Sciatic nerve (tissue), 2 donors: ENCODE data around the gene CRADD. TPM values are rescaled to one million over a fixed set of nuclear protein-coding genes. Genes with fewer than 3 reads are reported as not detected.
A peak's percentile ranks its signal among the peaks of the same experiment; 100 is the strongest.

ENCODE experiments used
- ATAC-seq: fragments of 200-7000 bp; cut with Tn5 transposase; one replicate; pipeline ENCODE4 v1.9.1; 2020; ENCODE audit warnings: mild to moderate bottlenecking, moderate library complexity
- DNase-seq: peaks from one replicate; pipeline ENCODE4 v3.0.0-alpha.2; 2020; ENCODE audit warnings: low spot score
- intact Hi-C: fragments of 100-400 bp; cut with DNase I; formaldehyde crosslinking; loops from one replicate; pipeline ENCODE4 v1.14.2; 2022
- total RNA-seq: library from RNA; stranded (reverse); fragmentation: NEBNext Ultra II Directional; extraction: Animal tissue kit (Norgen Biotek cat#: 25700); gene quantifications from one replicate; pipeline ENCODE4 v1.2.1, GENCODE V29; 2021
- donor health status: DM: no; HTN: no; CAD: no.
- donor health status: DM: no; HTN: no; CAD: no.

CRADD gene
- total RNA-seq, 1 donor from 2014 or later, result 20.6 TPM

- no peak for ATAC-seq
- intact Hi-C loops, result no loop called here
- DNase-seq, result no peak
Observed at GRCh38 chr12:93823616-93824391, 146.6 kb downstream of the CRADD start.

- intact Hi-C loops, result no loop called here
- ATAC-seq (no peak), DNase-seq (no peak)
Observed at GRCh38 chr12:93824514-93825500, 147.6 kb downstream of the CRADD start.

GRCh38 chr12:93825501-93825888, 148.3 kb downstream of the CRADD start:
- intact Hi-C loops, result no loop called here
- ATAC-seq (peak; percentile 42), DNase-seq (no peak)

- ATAC-seq (peak; percentile 65), DNase-seq (no peak)
- intact Hi-C loops, result no loop called here
Observed at GRCh38 chr12:93825931-93826555, 148.9 kb downstream of the CRADD start.

- intact Hi-C loops, result no loop called here
- DNase-seq (no peak), ATAC-seq (no peak)
Observed at GRCh38 chr12:93827179-93827578, 150.0 kb downstream of the CRADD start.

DNA sequence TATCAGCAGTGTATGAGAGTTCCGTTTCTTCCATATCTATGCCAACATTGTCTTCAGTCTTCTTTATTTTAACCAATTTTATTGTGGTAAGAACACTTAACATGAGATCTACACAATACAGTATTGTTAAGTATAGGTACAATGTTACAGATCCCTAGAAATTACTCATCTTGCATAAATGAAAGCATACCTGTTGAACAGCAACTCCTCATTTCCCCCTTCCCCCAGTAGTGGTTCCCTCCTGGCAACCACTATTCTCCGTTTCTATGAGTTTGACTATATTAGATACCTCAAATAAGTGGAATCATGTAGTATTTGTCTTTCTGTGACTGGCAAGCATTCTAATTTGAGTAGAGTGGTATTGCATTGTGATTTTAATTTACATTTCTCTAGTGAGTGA, 150.5 kb downstream of the CRADD start:
- intact Hi-C loops, result no loop called here
- no peak for DNase-seq
- no peak for ATAC-seq

GRCh38 chr12:93829016-93829415, 151.8 kb downstream of the CRADD start:
- no peak for DNase-seq
- peak; percentile 68 for ATAC-seq
- intact Hi-C loops, result no loop called here

DNA sequence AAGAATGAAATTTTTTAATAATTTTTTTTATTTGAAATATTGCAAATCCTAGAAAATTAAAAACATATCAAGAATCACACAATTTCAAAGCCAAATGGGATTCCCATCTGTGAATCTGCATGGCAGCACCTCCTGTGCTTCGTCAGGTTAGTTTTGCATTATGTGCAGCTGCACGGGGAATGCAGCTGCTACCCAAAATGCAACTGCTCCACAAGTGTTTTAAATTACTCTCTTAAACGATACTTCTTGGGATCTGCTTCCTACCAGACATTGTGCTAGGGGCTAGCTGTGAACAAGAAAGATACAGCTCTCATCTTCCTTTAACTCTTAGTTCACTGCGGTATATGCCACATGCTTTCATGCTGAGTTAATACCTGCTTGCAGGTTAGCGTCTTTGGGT, 154.2 kb downstream of the CRADD start:
- no peak for ATAC-seq
- intact Hi-C loops, result no loop called here
- DNase-seq, result no peak

DNA sequence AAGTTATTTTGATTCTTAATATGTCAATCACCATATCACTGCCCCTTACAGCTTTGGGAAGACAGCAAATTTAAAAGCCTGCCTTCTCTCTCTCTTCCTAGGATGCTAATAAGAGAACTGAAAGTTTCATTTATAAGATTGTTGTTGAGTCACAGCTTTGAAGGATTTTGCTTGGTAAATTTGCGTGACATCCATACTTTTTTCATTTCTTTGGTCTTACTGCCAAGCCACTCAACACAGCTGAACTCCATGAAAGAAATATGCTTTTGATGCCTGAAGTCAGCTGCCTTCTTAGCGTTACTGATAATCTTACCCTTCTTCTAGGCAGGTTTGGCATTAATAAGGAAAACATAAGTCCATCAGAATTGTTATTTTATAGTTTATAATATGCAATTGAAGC, 155.0 kb downstream of the CRADD start:
- ATAC-seq, result no peak
- intact Hi-C loops, result no loop called here
- DNase-seq, result no peak

DNA sequence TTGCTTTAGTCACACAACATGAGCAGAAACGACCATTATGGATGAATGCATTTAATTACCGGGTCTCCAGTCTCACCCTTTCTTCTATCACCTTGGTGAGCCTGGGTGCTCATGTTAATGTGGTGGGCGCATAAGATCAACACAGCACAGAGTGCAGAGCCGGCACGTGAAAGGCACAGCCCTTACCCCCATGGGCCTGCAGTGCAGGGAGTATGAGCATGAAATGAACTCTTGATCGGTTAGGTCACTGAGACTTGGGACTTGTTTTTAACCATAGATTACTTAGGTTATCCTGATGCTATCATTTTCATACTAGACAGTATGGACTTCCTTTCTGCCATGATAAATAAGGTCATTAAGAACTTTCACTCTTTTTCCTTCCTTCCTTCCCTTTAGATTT, 156.8 kb downstream of the CRADD start:
- ATAC-seq (no peak), DNase-seq (no peak)
- intact Hi-C loops, result no loop called here

DNA sequence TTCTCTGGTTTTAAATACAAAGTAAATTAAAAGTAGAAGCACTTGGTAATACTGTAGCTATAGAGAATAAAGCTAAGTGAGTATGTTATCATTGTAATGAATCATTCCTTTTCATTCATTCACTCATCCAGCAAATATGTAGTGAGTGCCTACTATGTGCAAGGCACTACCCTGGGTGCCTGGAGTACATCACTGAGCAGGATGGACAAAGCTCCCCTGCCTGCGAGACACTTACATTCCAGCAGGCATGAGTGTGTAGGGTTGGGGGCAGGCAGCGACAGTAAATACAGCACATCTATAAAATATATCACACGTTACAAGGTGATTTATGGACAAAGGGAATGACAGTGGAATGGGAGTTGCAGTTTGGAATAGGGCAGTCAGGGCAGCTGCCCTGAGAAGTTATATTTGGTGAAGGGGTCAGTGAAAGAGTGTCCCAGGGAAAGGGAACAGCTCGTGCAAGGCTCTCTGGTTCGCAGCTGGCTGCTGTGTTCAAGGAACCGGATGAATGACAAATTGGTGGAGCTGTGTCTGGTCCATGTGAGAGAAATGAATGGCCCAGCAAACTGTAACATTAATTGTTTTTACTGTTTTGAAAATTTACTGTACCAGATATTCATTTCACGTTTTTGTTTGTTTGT, 159.6 kb downstream of the CRADD start:
- ATAC-seq, result no peak
- DNase-seq, result no peak
- intact Hi-C loops, result no loop called here

DNA sequence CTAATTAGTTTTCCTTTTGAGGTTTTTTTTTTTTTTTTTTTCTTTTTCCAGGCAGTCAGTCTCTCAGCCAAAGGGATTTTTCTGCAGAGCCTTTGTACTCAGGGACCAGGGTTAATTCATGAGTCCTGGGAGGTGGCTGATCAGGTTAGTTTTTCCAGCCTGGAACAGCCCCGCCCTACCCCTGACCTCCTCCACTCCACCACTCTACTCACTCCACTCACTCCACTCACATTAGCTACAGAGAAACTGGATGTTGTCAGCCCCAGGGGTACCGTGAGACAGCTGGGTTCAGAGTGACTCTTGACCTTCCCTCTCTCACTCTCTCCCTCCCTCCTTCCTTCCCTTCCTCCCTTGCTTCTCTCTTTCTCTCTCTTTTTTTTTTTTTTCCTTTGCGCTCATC, 161.0 kb downstream of the CRADD start:
- ATAC-seq (peak; percentile 89), DNase-seq (no peak)
- intact Hi-C loops, result no loop called here

DNA sequence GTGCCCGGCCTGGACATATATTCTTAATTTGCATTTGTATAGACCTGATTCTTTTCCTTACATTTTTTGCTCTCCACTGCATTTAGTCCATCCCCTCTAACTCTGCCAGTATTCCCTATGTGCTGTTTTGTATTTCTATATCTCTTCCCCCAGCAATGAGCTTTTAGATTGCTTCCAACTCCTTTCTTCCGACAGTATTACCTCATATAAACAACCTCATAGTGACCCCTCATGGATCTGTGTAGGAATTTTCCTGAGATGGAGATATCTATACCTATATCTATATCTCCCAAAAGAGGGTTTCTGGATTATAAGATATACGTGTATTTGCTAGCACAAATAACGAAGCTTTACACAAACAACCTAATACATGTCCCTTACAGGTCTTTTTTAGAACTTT, 161.9 kb downstream of the CRADD start:
- ATAC-seq (no peak), DNase-seq (no peak)
- intact Hi-C loops, result no loop called here

- ATAC-seq (no peak), DNase-seq (no peak)
- intact Hi-C loops, result no loop called here
Observed at GRCh38 chr12:93841671-93842070, 164.5 kb downstream of the CRADD start.

DNA sequence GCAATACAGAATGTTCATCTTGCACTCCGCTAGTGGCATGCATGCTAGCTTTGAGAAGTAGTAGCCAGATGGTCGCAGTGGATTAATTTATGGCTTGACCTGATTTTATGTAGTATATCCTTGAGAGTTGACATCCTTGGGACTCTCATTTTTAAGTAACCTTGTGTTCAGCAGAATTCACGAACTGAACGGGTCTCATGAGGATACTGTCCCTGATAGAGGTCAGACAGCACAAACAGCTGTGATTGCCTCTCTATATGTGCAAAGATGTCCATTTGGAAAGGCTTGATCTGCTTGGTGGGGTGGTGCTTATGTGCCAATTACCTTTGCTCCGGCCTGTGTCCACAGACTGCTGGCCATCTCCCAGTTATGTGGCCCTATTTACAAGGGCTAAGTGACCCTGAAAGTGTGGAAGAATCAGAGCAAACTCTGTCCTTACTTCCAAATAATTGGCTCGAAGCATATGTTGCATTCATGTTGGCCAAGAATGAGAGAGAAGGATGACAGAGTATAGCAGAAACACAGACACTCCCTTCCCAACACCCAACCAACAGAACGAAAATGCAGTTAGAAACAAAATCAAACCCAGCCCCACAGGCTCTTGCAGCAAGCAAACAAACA, 167.1 kb downstream of the CRADD start:
- intact Hi-C loops, result no loop called here
- ATAC-seq, result no peak
- DNase-seq, result no peak

GRCh38 chr12:93846936-93847516, 169.9 kb downstream of the CRADD start:
- intact Hi-C loops, result no loop called here
- ATAC-seq (no peak), DNase-seq (no peak)

GRCh38 chr12:93847517-93848474, 170.6 kb downstream of the CRADD start:
- ATAC-seq (no peak), DNase-seq (no peak)
- intact Hi-C loops, result no loop called here
